Measurements from ENCODE around the gene STRIP2.

- no peak for TF ChIP-seq ZNF70 (CRISPR knock-in tag; IDR thresholded peaks at IDR 0.05)
- no peak for TF ChIP-seq PATZ1 (CRISPR knock-in tag; IDR thresholded peaks at IDR 0.05; ENCODE audit: borderline replicate concordance)
- no peak for TF ChIP-seq ZFP30 (CRISPR knock-in tag; IDR thresholded peaks at IDR 0.05)
- TF ChIP-seq CSDC2 (CRISPR knock-in tag; IDR thresholded peaks at IDR 0.05): no peak
- no peak for TF ChIP-seq CREB5 (CRISPR knock-in tag; IDR thresholded peaks at IDR 0.05; ENCODE audit: low read depth)
- TF ChIP-seq TSHZ2 (CRISPR knock-in tag; IDR thresholded peaks at IDR 0.05): no peak
- TF ChIP-seq OSR1 (CRISPR knock-in tag; IDR thresholded peaks at IDR 0.05): no peak
- TF ChIP-seq RARB (CRISPR knock-in tag; IDR thresholded peaks at IDR 0.05): no peak
- no peak for TF ChIP-seq ZNF565 (CRISPR knock-in tag; conservative IDR thresholded peaks at IDR 0.05; ENCODE audit: low read depth)
These were observed 48.5 kb downstream of the STRIP2 start for GRCh38 chr7:129482781-129483180.
